ENCODE measurements around the gene PIAS1.

DNA sequence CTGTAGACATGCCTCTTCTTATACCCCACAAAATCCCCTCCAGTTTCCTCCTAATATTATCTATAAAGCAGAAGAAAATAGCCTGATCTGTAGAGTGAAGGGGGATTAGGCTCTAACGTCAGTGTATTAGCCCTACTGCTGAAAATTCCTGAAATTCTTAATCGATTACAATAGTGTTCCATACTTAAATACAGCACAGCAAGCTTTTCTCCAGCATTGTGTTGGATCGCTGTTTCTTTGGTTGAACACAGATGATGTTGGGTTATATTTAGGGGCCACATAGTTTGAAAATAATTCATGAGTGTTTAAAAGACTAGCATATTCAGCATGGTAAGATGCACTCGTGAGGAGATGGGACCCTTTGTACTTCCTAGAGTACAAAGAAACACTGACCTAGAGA, 52.5 kb downstream of the PIAS1 start:
- TF ChIP-seq, protein P1, sequence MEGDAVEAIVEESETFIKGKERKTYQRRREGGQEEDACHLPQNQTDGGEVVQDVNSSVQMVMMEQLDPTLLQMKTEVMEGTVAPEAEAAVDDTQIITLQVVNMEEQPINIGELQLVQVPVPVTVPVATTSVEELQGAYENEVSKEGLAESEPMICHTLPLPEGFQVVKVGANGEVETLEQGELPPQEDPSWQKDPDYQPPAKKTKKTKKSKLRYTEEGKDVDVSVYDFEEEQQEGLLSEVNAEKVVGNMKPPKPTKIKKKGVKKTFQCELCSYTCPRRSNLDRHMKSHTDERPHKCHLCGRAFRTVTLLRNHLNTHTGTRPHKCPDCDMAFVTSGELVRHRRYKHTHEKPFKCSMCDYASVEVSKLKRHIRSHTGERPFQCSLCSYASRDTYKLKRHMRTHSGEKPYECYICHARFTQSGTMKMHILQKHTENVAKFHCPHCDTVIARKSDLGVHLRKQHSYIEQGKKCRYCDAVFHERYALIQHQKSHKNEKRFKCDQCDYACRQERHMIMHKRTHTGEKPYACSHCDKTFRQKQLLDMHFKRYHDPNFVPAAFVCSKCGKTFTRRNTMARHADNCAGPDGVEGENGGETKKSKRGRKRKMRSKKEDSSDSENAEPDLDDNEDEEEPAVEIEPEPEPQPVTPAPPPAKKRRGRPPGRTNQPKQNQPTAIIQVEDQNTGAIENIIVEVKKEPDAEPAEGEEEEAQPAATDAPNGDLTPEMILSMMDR (IDR thresholded peaks at IDR 0.05), result no peak
- TF ChIP-seq POLR2A (IDR thresholded peaks at IDR 0.05), result no peak
